ENCODE results near the gene ALDH4A1. TPM values are rescaled to one million over a fixed set of nuclear protein-coding genes. Genes with fewer than 3 reads are reported as not detected.
A peak's percentile ranks its signal among the peaks of the same experiment; 100 is the strongest.
"Not testable (repeated sequence)": the region's sequence is repeated elsewhere in the genome, so short reads cannot be mapped to it uniquely, and the experiment has no call there.

Gene ALDH4A1
- total and polyA plus RNA-seq, 2 donors, result 11.9 to 26.0 TPM

GRCh38 chr1:18878538-18879214 is 23.7 kb downstream of the ALDH4A1 start:
- Histone ChIP-seq H3K36me3 (ENCODE audit: insufficient read depth) (no peaks in the 10 kb centered on the region), H3K27ac (ENCODE audit: low read depth) (no peak overlapping the region), H3K4me3 (ENCODE audit: low read depth, low read length) (no peak overlapping the region), H3K4me1 (ENCODE audit: insufficient read depth) (no peaks in the 10 kb centered on the region)
- no peak for DNase-seq (ENCODE audit: extremely low spot score)
- WGBS, result 88% methylated on average over 12 of the region's 12 CpGs

- no peak for DNase-seq (ENCODE audit: extremely low spot score)
- no peak overlapping the region for H3K4me3 ChIP-seq (ENCODE audit: low read depth, low read length)
- no peak overlapping the region for H3K27ac ChIP-seq (ENCODE audit: low read depth)
- whole genome bisulfite sequencing, result 91% methylated on average over 35 of the region's 35 CpGs
- H3K4me1 ChIP-seq (ENCODE audit: insufficient read depth), result no peaks in the 10 kb centered on the region
- no peaks in the 10 kb centered on the region for H3K36me3 ChIP-seq (ENCODE audit: insufficient read depth)
Measured at GRCh38 chr1:18877282-18877681, 25.1 kb downstream of the ALDH4A1 start.

- 94% methylated on average over 10 of the region's 10 CpGs for WGBS
- no peaks in the 10 kb centered on the region for H3K36me3 ChIP-seq (ENCODE audit: insufficient read depth)
Measured at GRCh38 chr1:18876210-18876609, 26.1 kb downstream of the ALDH4A1 start.

GRCh38 chr1:18875796-18876128 is 26.6 kb downstream of the ALDH4A1 start:
- WGBS, result 93% methylated on average over 3 of the region's 3 CpGs
- no peak overlapping the region for H3K4me3 ChIP-seq (ENCODE audit: low read depth, low read length)
- H3K27ac ChIP-seq (ENCODE audit: low read depth), result no peak overlapping the region
- no peaks in the 10 kb centered on the region for H3K4me1 ChIP-seq (ENCODE audit: insufficient read depth)
- no peaks in the 10 kb centered on the region for H3K36me3 ChIP-seq (ENCODE audit: insufficient read depth)
- no peak for DNase-seq (ENCODE audit: extremely low spot score)

More at GRCh38 chr1:18876210-18876609, 26.1 kb downstream of the ALDH4A1 start:
- Histone ChIP-seq H3K27ac (ENCODE audit: low read depth) (no peak overlapping the region), H3K4me1 (ENCODE audit: insufficient read depth) (no peaks in the 10 kb centered on the region), H3K4me3 (ENCODE audit: low read depth, low read length) (no peak overlapping the region)
- no peak for DNase-seq (ENCODE audit: extremely low spot score)

GRCh38 chr1:18875107-18875795 is 27.1 kb downstream of the ALDH4A1 start:
- no peaks in the 10 kb centered on the region for H3K4me1 ChIP-seq (ENCODE audit: insufficient read depth)
- H3K27ac ChIP-seq (ENCODE audit: low read depth), result no peak overlapping the region
- H3K36me3 ChIP-seq (ENCODE audit: insufficient read depth), result no peaks in the 10 kb centered on the region
- H3K4me3 ChIP-seq (ENCODE audit: low read depth, low read length), result no peak overlapping the region
- WGBS, result 38% methylated on average over 20 of the region's 20 CpGs
- peak; percentile 31 for DNase-seq (ENCODE audit: extremely low spot score)

- DNase-seq (ENCODE audit: extremely low spot score), result no peak
- no peak overlapping the region for H3K4me3 ChIP-seq (ENCODE audit: low read depth, low read length)
- no peaks in the 10 kb centered on the region for H3K36me3 ChIP-seq (ENCODE audit: insufficient read depth)
- H3K4me1 ChIP-seq (ENCODE audit: insufficient read depth), result no peaks in the 10 kb centered on the region
- WGBS, result 76% methylated on average over 8 of the region's 8 CpGs
- no peak overlapping the region for H3K27ac ChIP-seq (ENCODE audit: low read depth)
Measured at GRCh38 chr1:18874600-18874999, 27.8 kb downstream of the ALDH4A1 start.

GRCh38 chr1:18874036-18874435 is 28.3 kb downstream of the ALDH4A1 start:
- Histone ChIP-seq H3K36me3 (ENCODE audit: insufficient read depth) (no peaks in the 10 kb centered on the region), H3K4me3 (ENCODE audit: low read depth, low read length) (no peak overlapping the region), H3K4me1 (ENCODE audit: insufficient read depth) (no peaks in the 10 kb centered on the region), H3K27ac (ENCODE audit: low read depth) (no peak overlapping the region)
- WGBS, result 90% methylated on average over 6 of the region's 6 CpGs
- no peak for DNase-seq (ENCODE audit: extremely low spot score)

GRCh38 chr1:18872071-18872611 is 30.2 kb downstream of the ALDH4A1 start:
- no peak overlapping the region for H3K4me3 ChIP-seq (ENCODE audit: low read depth, low read length)
- no peaks in the 10 kb centered on the region for H3K36me3 ChIP-seq (ENCODE audit: insufficient read depth)
- no peaks in the 10 kb centered on the region for H3K4me1 ChIP-seq (ENCODE audit: insufficient read depth)
- no peak overlapping the region for H3K27ac ChIP-seq (ENCODE audit: low read depth)
- 89% methylated on average over 8 of the region's 8 CpGs for WGBS
- no peak for DNase-seq (ENCODE audit: extremely low spot score)

- H3K27ac ChIP-seq (ENCODE audit: low read depth), result no peak overlapping the region
- DNase-seq (ENCODE audit: extremely low spot score), result no peak
- no peaks in the 10 kb centered on the region for H3K36me3 ChIP-seq (ENCODE audit: insufficient read depth)
- no peaks in the 10 kb centered on the region for H3K4me1 ChIP-seq (ENCODE audit: insufficient read depth)
- 90% methylated on average over 7 of the region's 7 CpGs for WGBS
- H3K4me3 ChIP-seq (ENCODE audit: low read depth, low read length), result no peak overlapping the region
Measured at GRCh38 chr1:18871401-18872070, 30.8 kb downstream of the ALDH4A1 start.

- H3K4me1 ChIP-seq (ENCODE audit: insufficient read depth), result no peaks in the 10 kb centered on the region
- H3K4me3 ChIP-seq (ENCODE audit: low read depth, low read length), result no peak overlapping the region
- WGBS, result 96% methylated on average over 10 of the region's 10 CpGs
- no peak for DNase-seq (ENCODE audit: extremely low spot score)
- no peak overlapping the region for H3K27ac ChIP-seq (ENCODE audit: low read depth)
- no peaks in the 10 kb centered on the region for H3K36me3 ChIP-seq (ENCODE audit: insufficient read depth)
Measured at GRCh38 chr1:18870957-18871356, 31.4 kb downstream of the ALDH4A1 start.

- 62% methylated on average over 3 of the region's 3 CpGs for WGBS
- H3K36me3 ChIP-seq (ENCODE audit: insufficient read depth); H3K4me1 ChIP-seq (ENCODE audit: insufficient read depth); DNase-seq (ENCODE audit: extremely low spot score); H3K4me3 ChIP-seq (ENCODE audit: low read depth, low read length); H3K27ac ChIP-seq (ENCODE audit: low read depth): not testable (repeated sequence)
Measured at GRCh38 chr1:18870595-18870865, 31.8 kb downstream of the ALDH4A1 start.

- no peak for DNase-seq (ENCODE audit: extremely low spot score)
- no peaks in the 10 kb centered on the region for H3K36me3 ChIP-seq (ENCODE audit: insufficient read depth)
- no peaks in the 10 kb centered on the region for H3K4me1 ChIP-seq (ENCODE audit: insufficient read depth)
- no peak overlapping the region for H3K4me3 ChIP-seq (ENCODE audit: low read depth, low read length)
- H3K27ac ChIP-seq (ENCODE audit: low read depth), result no peak overlapping the region
- 65% methylated on average over 9 of the region's 9 CpGs for WGBS
Measured at GRCh38 chr1:18869847-18870594, 32.3 kb downstream of the ALDH4A1 start.

- H3K36me3 ChIP-seq (ENCODE audit: insufficient read depth), result no peaks in the 10 kb centered on the region
- H3K4me1 ChIP-seq (ENCODE audit: insufficient read depth), result no peaks in the 10 kb centered on the region
- 76% methylated on average over 12 of the region's 12 CpGs for WGBS
- no peak overlapping the region for H3K4me3 ChIP-seq (ENCODE audit: low read depth, low read length)
- no peak overlapping the region for H3K27ac ChIP-seq (ENCODE audit: low read depth)
- no peak for DNase-seq (ENCODE audit: extremely low spot score)
Measured at GRCh38 chr1:18868801-18869424, 33.4 kb downstream of the ALDH4A1 start.

Measured in urinary bladder (tissue), 4 donors.